Muscle of arm (tissue), 12 donors: ENCODE data around the gene CFL1. TPM values are rescaled to one million over a fixed set of nuclear protein-coding genes. Genes with fewer than 3 reads are reported as not detected.
"Not testable (repeated sequence)": the region's sequence is repeated elsewhere in the genome, so short reads cannot be mapped to it uniquely, and the experiment has no call there.

Experiments used
- DNase-seq: peaks from one replicate; pipeline ENCODE4 v3.0.0-alpha.2; 2013
- polyA plus RNA-seq, 12 donors: library from polyadenylated mRNA; unstranded; fragments of 120-200 nt; gene quantifications; one replicate each; pipeline ENCODE4 v1.2.1, GENCODE V29; 2013; ENCODE audit not compliant: insufficient read length in 12 of 12

Gene CFL1
- polyA plus RNA-seq, 12 donors = 525 to 708 (median 574) TPM; not detected in 1

DNA sequence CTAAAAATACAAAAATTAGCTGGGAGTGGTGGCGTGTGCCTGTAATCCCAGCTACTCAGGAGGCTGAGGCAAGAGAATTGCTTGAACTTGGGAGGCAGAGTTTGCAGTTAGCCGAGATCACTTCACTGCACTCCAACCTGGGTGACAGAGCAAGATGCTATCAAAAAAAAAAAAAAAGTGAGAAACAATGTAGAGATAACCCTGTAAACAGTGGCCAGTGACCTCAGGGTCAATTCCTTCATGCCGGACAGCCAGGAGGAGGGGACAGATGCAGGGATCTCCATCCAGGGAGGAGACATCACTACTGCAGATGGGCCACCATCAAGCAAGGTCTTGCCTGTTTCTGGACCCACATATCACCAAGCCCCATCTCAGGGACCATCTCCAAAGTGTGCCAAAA lies 10.2 kb downstream of the CFL1 start:
- no peak for DNase-seq

DNA sequence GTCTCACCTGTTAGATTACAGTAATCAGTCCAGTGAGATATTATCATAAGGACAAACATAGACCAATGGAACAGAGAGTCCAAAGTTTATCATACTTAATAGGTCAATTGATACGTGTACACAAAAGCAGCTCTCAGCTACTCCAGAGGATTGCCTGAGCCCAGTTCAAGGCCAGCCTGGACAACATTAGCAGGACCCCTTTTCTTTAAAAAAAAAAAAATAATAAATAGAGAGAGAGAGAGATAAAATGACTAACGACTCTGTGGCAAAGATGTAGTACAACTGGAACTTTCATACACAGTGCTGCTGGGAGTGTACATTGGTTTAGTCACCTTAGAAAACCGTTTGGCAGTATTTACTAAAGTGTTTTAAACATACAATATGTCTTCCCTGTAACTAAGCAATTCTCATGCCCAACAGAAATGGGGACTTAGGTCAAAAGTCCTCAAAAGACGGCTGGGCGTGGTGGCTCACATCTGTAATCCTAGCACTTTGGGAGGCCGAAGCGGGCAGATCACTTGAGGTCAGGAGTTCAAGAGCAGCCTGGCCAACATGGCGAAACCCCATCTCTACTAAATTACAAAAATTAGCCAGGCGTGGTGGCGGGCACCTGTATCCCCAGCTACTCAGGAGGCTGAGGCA lies 13.6 kb downstream of the CFL1 start:
- no peak for DNase-seq

DNA sequence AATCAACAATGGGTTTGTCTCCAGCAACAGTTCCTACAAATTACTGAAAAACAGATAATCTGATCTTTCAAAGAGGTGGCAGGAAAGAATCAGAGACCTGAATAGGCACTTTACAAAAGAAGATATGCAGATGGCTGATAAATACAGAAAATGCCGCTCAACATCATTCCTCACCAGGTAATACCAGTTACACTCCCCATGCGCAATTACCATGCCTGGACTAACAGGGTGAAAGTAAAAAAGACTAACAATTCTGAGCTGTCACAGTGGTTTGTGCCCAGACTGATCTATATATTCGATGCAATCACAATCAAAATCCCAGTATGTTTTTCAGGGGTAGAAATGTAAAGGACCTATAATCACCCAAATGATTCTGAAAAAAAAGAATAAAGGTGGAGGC lies 14.2 kb downstream of the CFL1 start:
- DNase-seq = no peak

DNA sequence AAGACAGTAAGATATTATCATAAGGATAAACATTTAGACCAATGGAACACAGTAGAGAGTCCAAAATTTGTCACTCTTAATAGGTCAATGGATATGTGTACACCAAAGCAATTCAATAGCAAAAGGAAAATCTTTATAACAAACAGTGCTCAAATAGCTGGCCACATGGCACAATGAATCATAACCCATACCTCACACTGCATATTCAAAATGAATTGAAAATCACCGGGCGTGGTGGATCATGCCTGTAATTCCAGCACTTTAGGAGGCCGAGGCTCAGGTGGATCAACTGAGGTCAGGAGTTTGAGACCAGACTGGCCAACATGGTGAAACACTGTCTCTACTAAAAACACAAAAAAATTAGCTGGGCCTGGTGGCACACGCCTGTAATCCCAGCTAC lies 15.8 kb downstream of the CFL1 start:
- DNase-seq = no peak

DNA sequence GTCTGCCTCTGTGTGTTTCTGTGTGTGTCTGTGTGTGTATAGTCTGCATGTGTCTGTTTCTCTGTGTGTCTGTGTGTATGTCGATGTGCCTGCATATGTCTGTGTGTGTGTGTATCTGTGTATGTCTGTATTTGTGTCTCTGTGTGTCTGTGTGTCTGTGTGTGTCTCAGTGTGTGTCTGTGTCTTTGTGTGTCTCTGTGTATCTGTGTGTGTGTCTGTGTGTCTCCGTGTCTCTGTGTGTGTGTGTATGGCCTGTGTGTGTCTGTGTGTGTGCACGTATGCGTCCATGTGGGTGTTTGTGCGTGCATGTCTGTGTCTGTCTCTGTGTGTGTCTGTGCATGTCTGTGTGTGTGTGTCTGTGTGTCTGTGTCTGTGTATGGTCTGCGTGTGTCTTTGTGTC lies 23.8 kb downstream of the CFL1 start:
- no peak for DNase-seq

DNA sequence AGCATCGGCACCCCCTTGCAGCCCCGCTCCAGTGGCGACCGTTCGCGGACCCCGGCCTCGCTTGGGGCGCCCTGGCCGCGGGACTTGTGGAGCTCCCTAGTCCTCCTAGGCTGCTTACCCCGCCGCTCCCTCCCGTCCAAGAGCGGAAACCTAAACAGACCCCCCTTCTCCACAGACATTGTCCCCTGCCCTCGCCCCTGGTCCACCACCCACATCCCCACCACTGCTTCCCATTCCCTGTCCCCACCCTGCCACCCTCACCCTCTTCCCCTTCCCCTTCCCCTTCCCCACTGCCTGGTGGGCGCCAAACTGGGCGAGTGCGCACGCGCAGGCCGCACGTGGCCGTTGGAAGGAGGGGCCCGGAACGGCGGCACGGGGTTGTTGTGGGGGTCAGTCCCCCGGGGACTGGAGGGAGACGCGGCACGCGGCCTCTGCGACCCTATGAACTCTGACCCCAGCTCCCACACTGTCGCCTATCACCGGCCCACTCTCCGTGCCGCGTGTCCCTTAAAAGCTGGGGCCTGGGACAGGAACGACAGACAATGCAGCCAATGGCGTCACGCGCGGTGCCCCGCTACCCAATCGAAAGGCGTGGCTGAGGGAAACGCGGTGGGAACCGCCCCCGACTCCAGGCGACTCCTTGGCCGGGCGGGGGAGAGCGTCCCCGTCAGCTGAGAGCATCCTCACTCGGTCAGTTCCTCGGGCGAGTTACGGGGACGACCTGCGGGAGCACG lies 24.5 kb downstream of the CFL1 start, which contains the start of gene SNX32:
SNX32 (plus strand) TSS at position 667 of the 734 bp plus-strand sequence. CDS start 103 bp downstream, outside the sequence.
- DNase-seq = peak; percentile 96

DNA sequence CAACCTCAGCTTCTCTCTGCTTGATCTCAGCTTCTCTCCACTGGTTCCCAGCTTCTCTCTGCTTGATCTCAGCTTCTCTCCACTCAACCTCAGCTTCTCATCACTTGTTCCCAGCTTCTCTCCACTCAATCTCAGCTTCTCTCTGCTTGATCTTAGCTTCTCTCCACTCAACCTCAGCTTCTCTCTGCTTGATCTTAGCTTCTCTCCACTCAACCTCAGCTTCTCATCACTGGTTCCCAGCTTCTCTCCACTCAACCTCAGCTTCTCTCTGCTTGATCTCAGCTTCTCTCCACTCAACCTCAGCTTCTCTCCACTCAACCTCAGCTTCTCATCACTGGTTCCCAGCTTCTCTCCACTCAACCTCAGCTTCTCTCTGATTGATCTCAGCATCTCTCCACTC lies 25.7 kb downstream of the CFL1 start:
- not testable (repeated sequence) for DNase-seq

DNA sequence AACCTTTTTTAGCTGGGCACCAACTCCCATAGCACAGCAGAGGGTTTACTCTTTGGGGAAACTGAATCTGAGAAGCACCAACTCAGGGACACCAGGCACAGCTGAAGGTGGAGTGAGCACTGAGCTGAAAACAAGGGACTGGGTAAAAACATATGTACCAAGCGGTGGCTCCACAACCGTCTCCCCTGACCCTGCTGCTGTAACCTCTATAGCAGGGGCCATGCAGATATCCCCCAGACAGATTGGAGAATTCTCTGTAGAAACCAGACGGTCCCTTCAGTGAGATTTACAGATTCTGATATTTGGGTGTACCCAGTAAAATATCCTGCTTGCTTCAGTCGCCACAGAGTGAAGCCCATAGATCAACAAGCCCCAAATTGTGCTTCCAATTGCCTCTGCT lies 28.5 kb downstream of the CFL1 start:
- DNase-seq = no peak

DNA sequence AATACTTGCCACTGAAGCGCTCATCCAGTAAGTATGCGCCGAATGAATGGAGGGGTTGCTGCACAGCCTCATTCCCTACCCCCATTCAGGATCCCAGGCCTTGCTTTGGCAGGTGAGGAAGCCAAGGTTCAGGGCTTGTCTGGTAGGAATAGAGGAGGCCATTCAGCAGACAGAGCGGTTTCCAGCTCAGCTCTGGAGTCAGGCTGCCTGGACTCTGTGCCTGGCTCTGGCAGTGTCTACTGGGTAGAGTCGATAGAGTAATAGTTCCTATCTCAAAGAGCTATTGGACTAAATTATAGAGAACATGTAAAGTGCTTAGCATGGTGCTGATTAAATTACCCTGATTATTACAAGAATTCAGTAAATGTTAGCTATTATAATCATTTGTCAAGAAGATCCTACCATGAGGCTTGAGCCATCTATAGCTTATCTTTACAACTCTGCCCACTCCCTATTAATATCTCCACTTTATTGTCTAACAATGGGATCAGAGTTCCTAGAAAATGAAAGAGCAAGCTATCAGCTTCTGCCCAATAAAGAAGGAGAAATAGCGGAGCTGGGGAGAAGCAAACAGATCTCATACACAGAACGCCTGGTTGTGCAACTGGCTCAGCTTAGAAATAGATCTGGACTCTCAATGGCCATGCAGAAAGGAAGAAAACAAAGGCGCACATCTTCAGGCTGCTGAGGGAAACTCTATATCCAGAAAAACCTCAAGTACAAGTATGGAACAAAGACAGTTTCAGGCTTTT lies 30.8 kb downstream of the CFL1 start:
- DNase-seq = no peak

DNA sequence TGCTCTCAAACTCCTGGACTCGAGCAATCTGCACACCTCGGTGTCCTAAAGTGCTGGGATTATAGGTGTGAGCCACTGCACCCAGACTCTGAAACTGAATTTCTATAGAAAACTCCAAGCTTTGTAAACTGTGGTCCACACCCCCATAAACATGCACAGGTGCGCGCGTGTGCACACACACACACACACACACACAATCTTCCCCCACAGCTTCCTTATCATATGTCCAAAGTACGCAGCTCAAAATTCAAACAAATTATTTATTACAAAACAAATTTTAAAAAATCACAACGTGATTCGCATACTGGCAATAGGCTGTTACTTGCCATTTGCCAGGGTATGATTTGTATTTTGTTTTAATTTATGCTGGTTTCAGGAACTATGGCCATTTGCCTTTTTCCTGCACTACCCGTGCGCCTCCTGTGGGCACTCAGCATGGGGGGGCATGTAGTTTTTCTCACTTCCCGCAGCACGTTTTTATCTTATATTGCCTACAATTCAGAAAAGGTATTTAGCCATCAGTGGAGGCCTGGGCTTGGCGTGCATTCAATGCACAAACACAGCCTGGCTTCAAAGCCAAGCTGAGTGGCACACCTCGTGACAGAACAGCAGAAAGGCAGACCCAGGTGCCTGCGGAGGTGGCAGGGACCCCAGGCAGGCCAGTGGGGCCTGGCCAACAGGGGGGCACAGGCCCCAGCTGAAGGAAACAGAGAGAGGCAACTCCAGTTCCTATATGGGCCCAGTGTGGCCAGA lies 35.0 kb downstream of the CFL1 start:
- DNase-seq = no peak

DNA sequence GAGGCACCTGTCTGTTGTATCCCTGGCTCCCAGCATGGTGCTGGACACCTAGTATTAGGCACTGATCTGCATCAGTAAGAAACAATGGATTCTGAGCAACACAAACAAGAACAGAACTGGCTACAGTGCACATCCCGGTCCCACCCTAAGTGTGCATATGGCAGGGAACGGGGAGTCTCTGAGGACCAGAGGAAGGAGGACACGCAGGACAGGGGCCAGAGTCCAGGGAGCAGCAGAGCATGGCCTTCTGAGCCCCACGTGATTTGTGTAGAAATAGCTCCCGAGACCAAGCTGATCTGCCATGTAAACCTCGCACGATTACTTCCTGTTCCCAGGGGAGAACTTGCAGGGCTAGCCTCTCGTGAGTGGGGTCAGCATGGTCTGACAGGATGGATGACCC lies 36.9 kb downstream of the CFL1 start:
- DNase-seq = no peak

DNA sequence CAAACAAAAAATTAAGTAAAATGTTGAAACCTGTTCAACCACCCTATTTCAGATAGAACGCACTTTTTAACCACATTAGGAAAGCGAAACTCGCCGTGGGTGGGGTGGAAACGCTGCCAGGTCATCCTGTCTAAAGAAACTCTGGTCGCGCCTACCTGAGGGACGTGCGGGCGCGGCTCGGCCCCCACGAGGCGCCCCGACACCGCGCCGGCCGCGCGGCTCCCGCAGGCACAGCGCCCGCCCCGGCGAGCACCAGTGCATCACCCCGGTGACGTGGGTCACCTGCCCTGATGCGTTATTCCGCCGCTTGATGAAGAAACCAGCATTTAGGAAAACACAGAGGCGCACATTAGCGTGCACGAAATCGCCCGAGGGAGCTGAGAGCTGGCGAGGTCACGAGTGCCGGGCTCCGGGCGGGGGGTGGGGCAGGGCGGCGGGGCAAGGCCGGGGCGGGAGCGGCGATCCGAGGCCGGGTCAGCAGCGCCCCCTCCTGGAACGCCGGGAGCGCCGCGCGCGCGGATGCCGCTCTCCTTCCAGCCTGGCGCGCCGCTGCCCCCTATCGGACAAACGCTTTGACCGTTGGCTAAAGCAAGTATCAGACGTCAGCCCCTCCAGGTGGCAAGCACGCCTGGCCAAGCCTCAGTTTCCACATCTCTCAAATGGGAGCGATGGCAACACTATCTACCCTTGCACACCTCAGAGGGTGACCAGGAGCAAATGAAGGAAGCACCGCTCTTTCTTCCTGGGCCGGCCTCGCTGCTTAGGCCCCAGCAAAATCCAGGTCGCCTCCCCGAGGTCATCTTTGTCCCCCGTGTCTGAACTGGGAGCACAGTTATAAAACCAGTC lies 39.9 kb downstream of the CFL1 start:
- peak; percentile 93 for DNase-seq

DNA sequence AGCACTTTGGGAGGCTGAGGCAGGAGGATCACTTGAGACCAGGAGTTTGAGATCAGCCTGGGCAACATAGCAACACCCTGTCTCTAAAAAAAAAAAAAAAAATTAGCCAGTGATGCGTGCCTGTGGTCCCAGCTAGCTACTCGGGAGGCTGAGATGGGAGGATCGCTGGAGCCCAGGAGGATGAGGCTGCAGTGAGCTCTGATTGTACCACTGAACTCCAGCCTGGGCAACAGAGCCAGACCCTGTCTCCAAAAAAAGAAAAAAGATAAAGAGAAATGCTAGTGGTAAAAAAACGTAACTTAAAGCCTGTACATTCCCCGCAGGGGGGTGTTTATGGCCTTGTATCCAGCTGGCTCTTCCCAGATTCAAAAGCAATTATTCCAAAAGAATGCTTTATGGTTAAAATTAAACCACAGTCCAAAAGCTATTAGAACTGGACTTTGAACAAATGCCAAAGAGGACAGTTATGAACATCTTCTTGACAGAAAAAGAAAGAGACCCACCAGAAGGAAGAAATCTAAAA lies 40.6 kb downstream of the CFL1 start:
- DNase-seq = no peak

DNA sequence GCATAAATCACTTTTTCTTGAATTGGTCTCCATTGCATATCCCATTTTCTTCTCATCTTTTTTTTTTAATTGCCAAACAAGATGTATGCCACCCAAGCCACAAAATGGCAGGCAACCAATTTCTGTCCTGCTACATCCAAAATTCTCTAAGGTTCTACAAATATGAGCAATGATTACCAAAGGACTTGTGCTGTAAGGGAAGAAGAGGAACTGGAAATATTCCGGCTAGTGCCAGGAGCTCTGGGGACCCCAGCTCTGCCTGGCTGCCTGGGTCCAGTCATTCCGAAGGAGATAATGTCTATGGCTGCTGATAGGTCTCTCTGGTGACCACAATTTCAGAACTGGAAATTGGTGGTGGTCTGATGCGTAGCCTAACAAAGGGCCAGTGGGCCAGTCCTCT lies 41.3 kb downstream of the CFL1 start:
- DNase-seq = no peak

DNA sequence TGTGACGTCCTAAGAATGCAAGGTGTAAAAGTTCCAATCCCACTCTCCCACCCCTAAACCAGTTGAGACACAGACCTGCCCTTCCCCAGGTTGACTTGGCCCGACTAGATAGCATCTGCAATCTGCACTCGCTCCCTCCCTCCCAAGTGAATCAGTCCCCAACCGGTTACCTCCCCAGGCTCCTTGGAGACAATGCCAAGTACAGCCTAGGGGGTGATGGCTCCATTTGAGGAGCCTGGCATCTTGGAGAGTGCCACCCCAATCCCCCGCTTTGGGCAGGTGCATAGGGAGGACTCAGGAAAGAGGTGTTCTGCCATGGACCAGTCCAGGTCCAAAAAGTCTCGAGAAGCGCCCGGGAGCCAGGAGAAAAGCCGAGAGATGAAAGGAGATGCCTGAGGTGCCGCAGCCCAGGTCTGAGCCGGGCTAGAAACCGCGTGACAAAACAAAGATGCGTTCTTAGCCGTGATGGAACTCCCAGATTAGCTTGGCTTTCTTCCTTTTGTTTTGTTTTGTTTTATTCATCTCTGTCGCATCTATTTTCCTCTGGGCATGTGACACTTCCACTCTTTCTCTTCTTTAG lies 42.9 kb downstream of the CFL1 start:
- DNase-seq = no peak

DNA sequence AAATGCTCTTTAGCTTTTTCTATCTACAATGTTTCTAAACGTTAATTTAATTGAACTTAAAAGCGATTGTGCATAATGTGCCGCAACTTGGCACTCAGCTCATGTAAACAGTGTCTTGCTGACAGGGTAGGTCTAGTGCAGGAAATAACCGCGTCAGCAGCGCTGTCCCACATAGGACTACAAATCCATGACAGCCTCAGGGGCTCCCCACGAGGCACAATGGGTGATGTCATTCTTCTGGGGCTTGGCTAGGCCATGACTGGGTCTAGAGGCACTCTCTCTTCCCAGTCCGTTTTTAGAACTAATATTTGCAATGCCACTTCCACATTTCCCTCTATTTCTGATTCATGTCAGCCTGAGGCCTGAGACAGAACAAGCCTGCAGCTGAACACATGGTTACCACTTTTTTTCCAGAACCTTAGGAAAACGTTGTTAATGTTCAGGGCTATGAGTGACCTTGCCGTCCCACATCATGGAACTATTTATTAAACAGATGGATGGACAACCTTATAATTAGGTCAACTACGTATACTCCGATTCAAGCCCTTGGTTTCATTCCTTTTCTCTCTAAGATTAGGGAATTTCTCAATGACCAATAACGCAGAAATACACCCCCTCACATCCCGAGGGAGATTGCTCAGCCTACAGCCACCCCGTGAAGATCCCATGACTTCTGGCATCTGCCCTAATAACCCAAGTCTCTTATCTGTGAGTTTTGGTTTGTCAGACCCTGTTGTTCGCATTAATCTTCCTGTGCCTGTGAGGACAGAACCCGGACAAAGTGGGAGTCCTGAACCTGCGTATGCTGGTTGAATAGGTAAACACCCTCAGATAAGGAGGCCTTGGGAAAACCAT lies 43.6 kb downstream of the CFL1 start:
- DNase-seq = no peak

DNA sequence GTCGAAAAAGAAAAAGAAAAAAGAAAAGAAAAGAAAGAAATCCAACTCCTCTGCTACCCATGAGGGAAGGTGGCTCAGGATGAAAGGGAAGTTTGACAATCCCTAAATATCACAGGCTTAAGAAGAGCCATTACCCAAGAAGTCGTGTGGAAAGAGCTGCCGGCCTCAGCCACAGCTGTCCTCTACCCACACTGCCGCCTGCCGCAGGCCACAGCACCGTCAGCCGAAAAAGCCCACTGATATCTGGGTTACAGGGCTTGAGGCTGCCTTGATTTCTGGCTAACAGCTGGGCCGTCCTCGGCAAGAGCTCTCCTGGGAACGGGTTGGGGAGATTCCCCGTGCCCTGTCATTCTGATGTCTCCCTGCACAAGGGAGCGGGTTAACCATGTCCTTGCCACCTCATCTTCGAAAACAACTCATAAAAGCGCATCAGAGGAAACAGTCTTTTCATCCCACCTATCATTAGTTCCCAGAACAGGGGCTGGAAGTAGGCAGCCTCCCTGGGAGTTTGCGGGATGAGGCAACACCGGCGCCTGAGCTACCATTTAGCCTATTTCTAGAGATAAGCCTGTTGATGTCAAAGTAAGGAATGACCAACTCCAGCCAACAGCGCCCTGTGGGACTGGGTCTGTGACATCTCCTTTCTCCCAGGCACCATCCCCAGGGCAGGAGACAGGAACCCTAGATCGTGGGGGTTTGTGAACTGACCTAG lies 46.1 kb downstream of the CFL1 start:
- DNase-seq = no peak

DNA sequence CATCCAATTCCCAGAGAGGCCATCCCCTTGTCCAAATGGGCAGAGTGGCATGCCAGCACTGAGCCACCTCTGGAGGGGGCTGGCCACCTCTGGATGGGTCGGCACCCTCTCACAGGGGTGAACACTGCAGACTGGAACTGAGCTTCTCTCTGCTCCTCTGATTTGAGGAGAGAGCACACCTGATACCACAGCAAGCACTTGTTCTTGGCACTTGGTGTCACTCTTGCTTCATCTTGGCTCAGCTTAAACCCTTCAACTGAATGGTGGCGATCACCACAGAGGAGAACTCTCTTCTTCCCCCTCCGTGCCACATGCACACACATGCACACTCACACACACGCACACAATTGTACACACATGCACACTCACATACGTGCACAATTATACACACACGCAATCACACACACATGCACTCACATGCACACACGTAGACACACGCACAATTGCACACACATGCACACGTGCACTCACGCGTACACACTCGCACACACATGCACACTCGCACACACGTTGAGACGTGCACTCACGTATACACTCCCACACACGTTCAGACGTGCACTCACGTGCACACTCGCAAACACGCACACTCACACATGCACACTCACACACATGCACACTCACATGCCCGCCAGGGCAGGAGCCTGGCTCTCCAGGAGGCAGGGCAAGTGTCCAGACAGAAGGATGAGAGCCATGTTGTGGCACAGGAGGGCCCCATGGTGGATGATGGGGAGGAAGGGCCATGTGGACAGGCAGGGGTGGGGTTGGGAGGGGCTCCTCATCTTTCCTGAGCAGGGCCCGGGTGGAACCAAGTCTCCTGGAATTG lies 47.7 kb downstream of the CFL1 start:
- DNase-seq = no peak
